SK-N-SH (cell line): ENCODE results near the gene HSPA9. TPM values are rescaled to one million over a fixed set of nuclear protein-coding genes. Genes with fewer than 3 reads are reported as not detected.

ENCODE experiments used
- CTCF ChIA-PET: fragments of 300-600, 350-600 bp; formaldehyde crosslinking; extraction: SDS; loops from one replicate; lab custom pipeline; 2021; lab: Yijun Ruan, JAX
- POLR2A ChIA-PET: fragments of 350-600 bp; sonication (Branson Sonifier 250); formaldehyde crosslinking; extraction: SDS; loops from one replicate; lab custom pipeline; 2020; ENCODE audit warnings: antibody characterized with exemption, inconsistent platforms; lab: Yijun Ruan, JAX
- DNase-seq: peaks from one replicate; pipeline ENCODE4 v3.0.0; 2012
- H2AFZ ChIP-seq: fragments of 200-600 bp; sonication (generic); 2 replicates; pipeline ENCODE4 v1.8.1; 2016; ENCODE audit warnings: antibody characterized with exemption, mild to moderate bottlenecking, low read depth
- H3F3A ChIP-seq: fragments of 200-600 bp; sonication (generic); replicated peaks from 2 replicates; pipeline ENCODE3; 2016; ENCODE audit warnings: antibody characterized with exemption, mild to moderate bottlenecking; ENCODE audit not compliant: insufficient read depth
- H3K27ac ChIP-seq, 2 experiments: fragments of 200-500 bp in 1 of 2; fragments of 200-600 bp in 1 of 2; sonication (Bioruptor generic) in 1 of 2; sonication (generic), shearing (Covaris generic) in 1 of 2; 2 replicates each; pipeline versions ENCODE4 v1.5.1 to v1.6.1; 2014 to 2016; ENCODE audit warnings: low read depth in 2 of 2, inconsistent platforms in 1 of 2, low read length in 1 of 2, mild to moderate bottlenecking in 1 of 2, mixed read lengths in 1 of 2
- H3K27me3 ChIP-seq: fragments of 200-600 bp; sonication (generic), shearing (Covaris generic); 2 replicates; pipeline ENCODE4 v1.6.1; 2016; ENCODE audit warnings: mixed run types; ENCODE audit not compliant: insufficient read depth
- H3K36me3 ChIP-seq, 2 experiments: fragments of 200-500 bp in 1 of 2; fragments of 200-600 bp in 1 of 2; sonication (Bioruptor generic) in 1 of 2; sonication (generic) in 1 of 2; replicated peaks in 1 of 2; 2 replicates each; pipeline versions ENCODE3 to v1.5.1; 2014 to 2016; ENCODE audit warnings: low read length in 1 of 2, mild to moderate bottlenecking in 1 of 2; ENCODE audit not compliant: insufficient read depth in 2 of 2, control insufficient read depth in 1 of 2
- H3K4me1 ChIP-seq, 2 experiments: fragments of 200-500 bp in 1 of 2; fragments of 200-600 bp in 1 of 2; sonication (Bioruptor generic) in 1 of 2; sonication (generic), shearing (Covaris generic) in 1 of 2; 2 replicates each; pipeline versions ENCODE4 v1.5.1 to v1.6.1; 2014 to 2016; ENCODE audit warnings: low read depth in 1 of 2, low read length in 1 of 2, mixed run types in 1 of 2; ENCODE audit not compliant: insufficient read depth in 2 of 2, control insufficient read depth in 1 of 2
- H3K4me2 ChIP-seq: fragments of 200-600 bp; sonication (generic), shearing (Covaris generic); 2 replicates; pipeline ENCODE4 v1.6.1; 2017; ENCODE audit warnings: mixed run types
- H3K4me3 ChIP-seq, 2 experiments: fragments of 200-500 bp in 1 of 2; fragments of 200-600 bp in 1 of 2; sonication (Bioruptor generic) in 1 of 2; sonication (generic), shearing (Covaris generic) in 1 of 2; 2 replicates each; pipeline versions ENCODE4 v1.5.1 to v1.8.1; 2014 to 2016; ENCODE audit warnings: low read depth in 2 of 2, inconsistent platforms in 1 of 2, low read length in 1 of 2, mild to moderate bottlenecking in 1 of 2, mixed read lengths in 1 of 2, moderate library complexity in 1 of 2
- H3K79me2 ChIP-seq: fragments of 200-600 bp; sonication (generic); 2 replicates; pipeline ENCODE4 v1.8.1; 2017; ENCODE audit warnings: mild to moderate bottlenecking; ENCODE audit not compliant: insufficient read depth
- H3K9ac ChIP-seq: fragments of 200-600 bp; sonication (generic); 2 replicates; pipeline ENCODE4 v1.6.1; 2017; ENCODE audit warnings: mixed run types
- H3K9me2 ChIP-seq: fragments of 200-600 bp; sonication (generic); 2 replicates; pipeline ENCODE4 v1.6.1; 2017; ENCODE audit warnings: mixed run types
- H3K9me3 ChIP-seq: fragments of 200-600 bp; sonication (generic); 2 replicates; pipeline ENCODE4 v1.6.1; 2017; ENCODE audit warnings: mixed run types, mild to moderate bottlenecking, moderate library complexity
- H4K20me1 ChIP-seq: fragments of 200-600 bp; sonication (generic); 2 replicates; pipeline ENCODE4 v1.6.1; 2017; ENCODE audit warnings: mild to moderate bottlenecking, mixed run types; ENCODE audit not compliant: insufficient read depth
- MXI1 ChIP-seq: IDR thresholded peaks from 2 replicates; pipeline ENCODE4 v1.6.1; 2012; ENCODE audit warnings: mild to moderate bottlenecking, low read depth, low read length, improper control_type of control experiment
- RAD21 ChIP-seq: IDR thresholded peaks from 2 replicates; pipeline ENCODE4 v1.6.1; 2012; ENCODE audit warnings: mild to moderate bottlenecking, low read length
- SMC3 ChIP-seq: IDR thresholded peaks from 2 replicates; pipeline ENCODE4 v1.6.1; 2012; ENCODE audit warnings: low read depth, low read length, improper control_type of control experiment
- WGBS: methylation state at CpG from one replicate; pipeline ENCODE4 v1.1.6; 2017; ENCODE audit warnings: low lambda C conversion rate; 5-methylcytosine and 5-hydroxymethylcytosine counted together
- polyA plus RNA-seq, 3 experiments: library from polyadenylated mRNA; depleted of rRNA; stranded (reverse); fragments of >200 nt; gene quantifications; 2 replicates each; pipeline ENCODE4 v1.2.3, GENCODE V29; 2012
- TF ChIP-seq, protein P1 (sequence below): fragments of 200-600 bp; sonication (generic); IDR thresholded peaks from 2 replicates; pipeline ENCODE4 v1.6.1; 2017; ENCODE audit warnings: antibody characterized with exemption, mild to moderate bottlenecking, moderate library complexity
- TF ChIP-seq, protein P2 (sequence below): fragments of 150-350 bp; IDR thresholded peaks from 2 replicates; pipeline ENCODE4 v1.6.1; 2016; ENCODE audit warnings: mild to moderate bottlenecking, low read depth, low read length

The HSPA9 gene
- polyA plus RNA-seq, 1 of the 3 experiments (the other 2 are of a cell fraction) = 153 TPM

DNA sequence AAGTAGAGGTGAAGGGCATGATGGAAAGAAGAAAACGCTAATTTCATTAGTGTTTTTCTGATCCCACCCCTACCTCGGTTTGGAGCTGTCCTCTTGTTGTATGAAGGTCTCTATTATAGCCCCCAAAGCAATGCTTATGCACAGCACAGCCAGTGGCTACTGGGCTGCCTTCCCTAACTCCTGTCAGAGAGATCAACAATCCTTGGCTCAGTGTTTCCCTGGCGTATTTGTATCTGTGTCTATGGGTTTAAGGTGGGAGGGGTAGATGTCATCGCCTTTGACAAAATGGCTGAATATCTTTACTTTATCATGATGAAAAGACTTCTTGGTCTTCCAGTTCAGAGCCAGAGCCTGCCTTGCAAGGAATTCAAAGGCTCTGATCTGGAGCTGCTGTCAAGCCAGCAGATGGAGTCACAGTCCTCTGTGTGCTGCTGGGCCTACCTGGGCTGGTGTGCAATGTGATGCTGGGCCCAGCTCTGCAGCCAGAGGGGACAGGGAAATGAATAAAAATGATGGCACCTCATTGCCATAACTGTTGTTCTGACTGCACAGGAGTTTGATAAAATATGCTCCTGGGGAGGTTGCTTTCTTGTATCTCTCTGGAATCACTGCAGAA, 20.1 kb upstream of the HSPA9 start:
- no peak overlapping the region for H3K4me3 ChIP-seq

DNA sequence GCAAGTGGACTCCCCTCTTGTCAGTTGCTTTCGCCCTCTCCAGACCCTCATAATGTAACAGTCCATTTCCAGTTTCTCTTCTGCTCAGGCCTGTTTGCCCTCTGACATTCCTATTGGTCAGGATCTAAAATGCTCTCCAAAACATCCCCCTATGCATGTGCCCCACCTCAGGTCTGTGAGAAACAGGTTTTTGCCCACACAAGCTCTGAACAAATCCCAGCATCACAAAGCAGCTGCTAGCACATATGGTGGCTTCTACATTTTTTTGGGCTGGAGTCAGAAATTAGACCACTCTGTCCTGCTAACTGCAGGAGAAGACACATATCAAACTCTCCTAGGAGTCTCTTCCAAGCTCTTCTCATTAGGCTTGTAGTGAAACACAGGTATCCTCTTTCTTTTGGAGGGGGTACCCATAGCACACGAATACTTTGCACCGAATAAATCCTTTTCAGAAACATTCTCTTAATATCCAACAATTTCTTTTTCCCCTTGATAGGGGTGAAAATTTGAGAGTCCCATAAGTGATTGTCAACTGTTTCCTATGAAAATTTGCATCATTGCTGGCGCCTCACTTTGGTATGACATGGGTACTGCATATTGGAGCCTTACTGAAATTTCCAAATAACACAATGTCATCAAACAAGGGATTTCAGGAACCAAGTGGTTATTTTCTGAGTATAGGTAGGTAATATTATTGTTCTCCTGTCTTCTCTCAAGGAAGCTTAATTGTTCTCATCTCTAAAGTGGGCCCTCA, 19.3 kb upstream of the HSPA9 start:
- Histone ChIP-seq H3K36me3 (no peaks in the 10 kb centered on the region), H3K9me2 (no peaks in the 10 kb centered on the region), H3K4me3 (no peak overlapping the region; a peak in 1 of 4 replicates), H3K4me2 (no peak overlapping the region), H3K9me3 (no peaks in the 10 kb centered on the region), H3K27me3 (peaks cover 5% of the 10 kb centered on the region; the same call in 1 of the 2 replicates), H3K27ac (no peak overlapping the region), H3F3A (no peaks in the 10 kb centered on the region), H2AFZ (no peak overlapping the region), H3K4me1 (peaks cover 0 to 2% of the 10 kb centered on the region in 2 experiments; a peak in 1 of 4 replicates), H3K79me2 (no peaks in the 10 kb centered on the region), H4K20me1 (no peaks in the 10 kb centered on the region), H3K9ac (no peak overlapping the region)
- CTCF ChIA-PET = interaction anchor here (0.7 to 10.3 kb wide), 11 partner anchors 14 to 673 kb away, joined by 3 to 109 read pairs (median 4); partner anchors contain the start of gene LRRTM2
- WGBS = 82% methylated on average over 4 of the region's 4 CpGs
- POLR2A ChIA-PET = no interaction called here
- DNase-seq = no peak
- TF ChIP-seq MXI1 = no peak
- TF ChIP-seq, protein P1, sequence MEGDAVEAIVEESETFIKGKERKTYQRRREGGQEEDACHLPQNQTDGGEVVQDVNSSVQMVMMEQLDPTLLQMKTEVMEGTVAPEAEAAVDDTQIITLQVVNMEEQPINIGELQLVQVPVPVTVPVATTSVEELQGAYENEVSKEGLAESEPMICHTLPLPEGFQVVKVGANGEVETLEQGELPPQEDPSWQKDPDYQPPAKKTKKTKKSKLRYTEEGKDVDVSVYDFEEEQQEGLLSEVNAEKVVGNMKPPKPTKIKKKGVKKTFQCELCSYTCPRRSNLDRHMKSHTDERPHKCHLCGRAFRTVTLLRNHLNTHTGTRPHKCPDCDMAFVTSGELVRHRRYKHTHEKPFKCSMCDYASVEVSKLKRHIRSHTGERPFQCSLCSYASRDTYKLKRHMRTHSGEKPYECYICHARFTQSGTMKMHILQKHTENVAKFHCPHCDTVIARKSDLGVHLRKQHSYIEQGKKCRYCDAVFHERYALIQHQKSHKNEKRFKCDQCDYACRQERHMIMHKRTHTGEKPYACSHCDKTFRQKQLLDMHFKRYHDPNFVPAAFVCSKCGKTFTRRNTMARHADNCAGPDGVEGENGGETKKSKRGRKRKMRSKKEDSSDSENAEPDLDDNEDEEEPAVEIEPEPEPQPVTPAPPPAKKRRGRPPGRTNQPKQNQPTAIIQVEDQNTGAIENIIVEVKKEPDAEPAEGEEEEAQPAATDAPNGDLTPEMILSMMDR = peak; percentile 54

More for the DNA sequence above, 20.1 kb upstream of the HSPA9 start:
- no peaks in the 10 kb centered on the region for H4K20me1 ChIP-seq
- CTCF ChIA-PET = interaction anchor here (0.6 to 10.3 kb wide), 15 partner anchors 8 to 672 kb away, joined by 3 to 109 read pairs (median 4); partner anchors contain the start of gene LRRTM2
- H3K9ac ChIP-seq = no peak overlapping the region
- no peaks in the 10 kb centered on the region for H3F3A ChIP-seq
- H3K9me3 ChIP-seq = no peaks in the 10 kb centered on the region
- 65% methylated on average over 4 of the region's 4 CpGs for WGBS
- H3K27me3 ChIP-seq = peaks cover 7% of the 10 kb centered on the region; the same call in 1 of the 2 replicates
- no peaks in the 10 kb centered on the region for H3K79me2 ChIP-seq
- POLR2A ChIA-PET = no interaction called here
- H3K4me2 ChIP-seq = no peak overlapping the region
- no peaks in the 10 kb centered on the region for H3K9me2 ChIP-seq
- H2AFZ ChIP-seq = no peak overlapping the region
- DNase-seq = no peak
- no peaks in the 10 kb centered on the region for H3K36me3 ChIP-seq
- H3K27ac ChIP-seq = no peak overlapping the region
- TF ChIP-seq, protein P2, sequence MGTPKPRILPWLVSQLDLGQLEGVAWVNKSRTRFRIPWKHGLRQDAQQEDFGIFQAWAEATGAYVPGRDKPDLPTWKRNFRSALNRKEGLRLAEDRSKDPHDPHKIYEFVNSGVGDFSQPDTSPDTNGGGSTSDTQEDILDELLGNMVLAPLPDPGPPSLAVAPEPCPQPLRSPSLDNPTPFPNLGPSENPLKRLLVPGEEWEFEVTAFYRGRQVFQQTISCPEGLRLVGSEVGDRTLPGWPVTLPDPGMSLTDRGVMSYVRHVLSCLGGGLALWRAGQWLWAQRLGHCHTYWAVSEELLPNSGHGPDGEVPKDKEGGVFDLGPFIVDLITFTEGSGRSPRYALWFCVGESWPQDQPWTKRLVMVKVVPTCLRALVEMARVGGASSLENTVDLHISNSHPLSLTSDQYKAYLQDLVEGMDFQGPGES = no peak
- TF ChIP-seq RAD21 (peak; percentile 60), SMC3 (peak; percentile 32; the same call in 1 of the 2 replicates)
- peaks cover 0 to 3% of the 10 kb centered on the region in 2 experiments; a peak in 1 of 4 replicates for H3K4me1 ChIP-seq
